HepG2 (cell line): ENCODE measurements around the gene PLA1A. TPM values are rescaled to one million over a fixed set of nuclear protein-coding genes. Genes with fewer than 3 reads are reported as not detected.

Experiments
- ATAC-seq: fragments of 200-7000 bp; cut with Tn5 transposase; 3 replicates; pipeline ENCODE4 v1.9.1; 2020; ENCODE audit warnings: mild to moderate bottlenecking, moderate library complexity
- BruUV-seq: library from RNA; stranded (reverse); fragments of 400-500 nt; replicated peaks from 2 replicates; lab custom pipeline; 2021; lab: Mats Ljungman, UMichigan
- CTCF ChIA-PET: fragments of 300-600 bp; formaldehyde crosslinking; extraction: SDS; loops from one replicate; lab custom pipeline; 2021; ENCODE audit warnings: low total read pairs, inconsistent platforms, low intra/inter-chr PET ratio; lab: Yijun Ruan, JAX
- POLR2A ChIA-PET: fragments of 350-600 bp; sonication (Branson Sonifier 250); formaldehyde crosslinking; loops from one replicate; lab custom pipeline; 2020; ENCODE audit warnings: antibody characterized with exemption, inconsistent platforms; lab: Yijun Ruan, JAX
- DNase-seq: peaks from one replicate; pipeline ENCODE4 v3.0.0-alpha.2; 2015; ENCODE audit warnings: low spot score
- FAIRE-seq: peaks from 3 replicates; lab custom pipeline; 2011; peaks lifted over from hg19 to GRCh38; lab: Jason Lieb, UNC
- H2AFZ ChIP-seq: one replicate; pipeline ENCODE4 v1.6.1; 2011; ENCODE audit warnings: low read length, inconsistent platforms
- H3K27ac ChIP-seq: fragments of 300-600 bp; 3 replicates; pipeline ENCODE4 v1.8.0; 2011; ENCODE audit warnings: mixed run types, mild to moderate bottlenecking, mixed read lengths, low read length, inconsistent platforms; ENCODE audit not compliant: insufficient read depth; ENCODE audit errors: extremely low read length
- H3K27me3 ChIP-seq, 2 experiments: fragments of 200-600 bp in 1 of 2; 2 replicates in 1 of 2; 3 replicates in 1 of 2; pipeline versions ENCODE4 v1.6.0 to v1.8.0; 2011; ENCODE audit warnings: low read length in 2 of 2, mild to moderate bottlenecking in 2 of 2, moderate library complexity in 2 of 2, inconsistent platforms in 1 of 2; ENCODE audit not compliant: insufficient read depth in 2 of 2, control insufficient read depth in 1 of 2
- H3K36me3 ChIP-seq, 2 experiments: fragments of 200-600 bp in 1 of 2; replicated peaks in 1 of 2; 2 replicates in 1 of 2; 3 replicates in 1 of 2; pipeline versions ENCODE4 v1.5.1 to v1.8.0; 2011; ENCODE audit warnings: low read length in 2 of 2, inconsistent platforms in 1 of 2; ENCODE audit not compliant: insufficient read depth in 2 of 2, control insufficient read depth in 1 of 2
- H3K4me1 ChIP-seq: 2 replicates; pipeline ENCODE4 v1.5.1; 2012; ENCODE audit warnings: low read length, inconsistent platforms; ENCODE audit not compliant: insufficient read depth
- H3K4me2 ChIP-seq: 2 replicates; pipeline ENCODE4 v1.6.0; 2011; ENCODE audit warnings: low read depth, low read length, inconsistent platforms
- H3K4me3 ChIP-seq, 3 experiments: fragments of 200-600 bp in 1 of 3; sonication (generic), shearing (Covaris generic) in 1 of 3; replicated peaks in 1 of 3; 2 replicates each; pipeline ENCODE4 v1.5.1; 2011 to 2016; ENCODE audit warnings: low read length in 3 of 3, inconsistent platforms in 2 of 3, low read depth in 2 of 3, mild to moderate bottlenecking in 2 of 3, control low read depth in 1 of 3, mixed read lengths in 1 of 3; ENCODE audit not compliant: insufficient read depth in 1 of 3
- H3K79me2 ChIP-seq: one replicate; pipeline ENCODE4 v1.6.1; 2011; ENCODE audit warnings: low read length, inconsistent platforms; ENCODE audit not compliant: insufficient read depth
- H3K9ac ChIP-seq: 2 replicates; pipeline ENCODE4 v1.6.0; 2011; ENCODE audit warnings: mild to moderate bottlenecking, low read depth, low read length, inconsistent platforms; ENCODE audit not compliant: insufficient read depth
- H3K9me3 ChIP-seq: 2 replicates; pipeline ENCODE4 v1.5.1; 2012; ENCODE audit warnings: mild to moderate bottlenecking, low read length
- H4K20me1 ChIP-seq: 2 replicates; pipeline ENCODE4 v1.6.0; 2011; ENCODE audit warnings: inconsistent platforms, mild to moderate bottlenecking, low read length, moderate library complexity; ENCODE audit not compliant: insufficient read depth
- ARNT ChIP-seq: fragments of 450-650 bp; IDR thresholded peaks from 2 replicates; pipeline ENCODE4 v1.6.1; 2017
- ELF1 ChIP-seq: sonication (generic); formaldehyde crosslinking; IDR thresholded peaks from 2 replicates; pipeline ENCODE4 v1.4.0; 2020; ENCODE audit warnings: missing genetic modification reagents
- ELF4 ChIP-seq: sonication (generic); formaldehyde crosslinking; IDR thresholded peaks from 2 replicates; pipeline ENCODE4 v1.5.0; 2020; ENCODE audit warnings: missing genetic modification reagents, mild to moderate bottlenecking, moderate library complexity, borderline replicate concordance
- EZH2 ChIP-seq: conservative IDR thresholded peaks from 2 replicates; pipeline ENCODE4 v1.6.1; 2012; ENCODE audit warnings: mild to moderate bottlenecking, low read depth, low read length, moderate library complexity
- GABPB1 ChIP-seq: IDR thresholded peaks from 2 replicates; pipeline ENCODE4 v1.6.1; 2016; ENCODE audit warnings: mild to moderate bottlenecking, missing genetic modification reagents, moderate library complexity, missing compliant biosample characterization
- HNRNPUL1 ChIP-seq: fragments of 200-400 bp; formaldehyde crosslinking; IDR thresholded peaks from 2 replicates; pipeline ENCODE4 v1.6.1; 2017; ENCODE audit warnings: low read depth, mild to moderate bottlenecking, low read length, moderate library complexity
- HOXD1 ChIP-seq: sonication (generic); formaldehyde crosslinking; IDR thresholded peaks from 2 replicates; pipeline ENCODE4 v1.5.0; 2020; ENCODE audit warnings: missing genetic modification reagents
- MBD4 ChIP-seq: IDR thresholded peaks from 2 replicates; pipeline ENCODE4 v1.6.1; 2012; ENCODE audit warnings: low read length, inconsistent platforms, borderline replicate concordance
- MEIS1 ChIP-seq: sonication (generic); formaldehyde crosslinking; IDR thresholded peaks from 2 replicates; pipeline ENCODE4 v1.9.0; 2021; ENCODE audit warnings: mild to moderate bottlenecking, missing genetic modification reagents, moderate library complexity, borderline replicate concordance
- SOX6 ChIP-seq, 2 experiments: fragments of 450-650 bp in 1 of 2; sonication (generic) in 1 of 2; formaldehyde crosslinking in 1 of 2; IDR thresholded peaks; 2 replicates each; pipeline versions ENCODE4 v1.4.0 to v1.6.1; 2017 to 2020; ENCODE audit warnings: antibody characterized with exemption in 1 of 2, mild to moderate bottlenecking in 1 of 2, missing genetic modification reagents in 1 of 2
- ZBTB20 ChIP-seq: sonication (generic); formaldehyde crosslinking; IDR thresholded peaks from 2 replicates; pipeline ENCODE4 v1.8.1; 2023; ENCODE audit warnings: missing genetic modification reagents, low read depth, mild to moderate bottlenecking, borderline replicate concordance
- ZNF431 ChIP-seq: sonication (generic); formaldehyde crosslinking; IDR thresholded peaks from 2 replicates; pipeline ENCODE4 v1.9.0; 2022; ENCODE audit warnings: missing genetic modification reagents, low read depth, mild to moderate bottlenecking, borderline replicate concordance
- ZNF496 ChIP-seq: sonication (generic); formaldehyde crosslinking; IDR thresholded peaks from 2 replicates; pipeline ENCODE4 v1.8.1; 2023; ENCODE audit warnings: mild to moderate bottlenecking, moderate library complexity, missing genetic modification reagents; ENCODE audit not compliant: insufficient replicate concordance
- ZNF629 ChIP-seq: sonication (generic); formaldehyde crosslinking; conservative IDR thresholded peaks from 2 replicates; pipeline ENCODE4 v1.5.0; 2020; ENCODE audit warnings: missing genetic modification reagents
- ZNF724P ChIP-seq: sonication (generic); formaldehyde crosslinking; IDR thresholded peaks from 2 replicates; pipeline ENCODE4 v1.8.0; 2022; ENCODE audit warnings: missing genetic modification reagents, borderline replicate concordance
- ZNF761 ChIP-seq: sonication (generic); formaldehyde crosslinking; conservative IDR thresholded peaks from 2 replicates; pipeline ENCODE4 v1.4.0; 2020; ENCODE audit warnings: mild to moderate bottlenecking, missing genetic modification reagents
- WGBS: methylation state at CpG from one replicate; pipeline ENCODE4 v1.1.6; 2017; ENCODE audit warnings: low lambda C conversion rate; 5-methylcytosine and 5-hydroxymethylcytosine counted together
- in situ Hi-C: cut with HindIII; loops from 2 replicates; pipeline ENCODE4 v1.10.0; 2017; ENCODE audit warnings: low pct_unique_long_range_greater_than_20kb; ENCODE audit not compliant: extremely low pct_ligation_motif_present
- intact Hi-C: fragments of 100-400 bp; cut with micrococcal nuclease; formaldehyde crosslinking; loops from one replicate; pipeline ENCODE4 v1.10.0; 2022; ENCODE audit not compliant: unreplicated experiment
- polyA plus RNA-seq, 8 experiments: library from polyadenylated mRNA; depleted of rRNA in 3 of 8; stranded (reverse) in 7 of 8; unstranded in 1 of 8; fragments of >200 nt; fragmentation: Illumina TruSeq in 4 of 8; extraction: Trizol in 4 of 8; gene quantifications; 2 replicates each; pipeline versions ENCODE4 v1.2.1 to v1.2.3, GENCODE V29; 2011 to 2016; ENCODE audit warnings: low read depth in 4 of 8, missing spikeins in 1 of 8, mixed read lengths in 1 of 8; ENCODE audit not compliant: insufficient read depth in 1 of 8
- total RNA-seq, 5 experiments: library from RNA; depleted of rRNA; stranded (reverse); fragments of >200 nt; fragmentation: Illumina TruSeq; extraction: Trizol; gene quantifications; 2 replicates each; pipeline ENCODE4 v1.2.3, GENCODE V29; 2016; ENCODE audit warnings: low read depth in 1 of 5
- TF ChIP-seq, protein P1 (sequence below): sonication (generic); formaldehyde crosslinking; IDR thresholded peaks from 2 replicates; pipeline ENCODE4 v1.8.0; 2022; ENCODE audit warnings: mild to moderate bottlenecking, missing genetic modification reagents, moderate library complexity
- TF ChIP-seq, protein P2 (sequence below): fragments of 450-650 bp; IDR thresholded peaks from 2 replicates; pipeline ENCODE4 v1.6.1; 2017
- TF ChIP-seq, protein P3 (sequence below): sonication (generic); formaldehyde crosslinking; IDR thresholded peaks from 2 replicates; pipeline ENCODE4 v1.8.0; 2022; ENCODE audit warnings: mild to moderate bottlenecking, missing genetic modification reagents, moderate library complexity

Gene PLA1A
- total and polyA plus RNA-seq, 2 of the 13 experiments (the other 11 are each of a cell fraction or from before 2014, with no cell fraction given): 0.11 to 0.18 TPM

DNA sequence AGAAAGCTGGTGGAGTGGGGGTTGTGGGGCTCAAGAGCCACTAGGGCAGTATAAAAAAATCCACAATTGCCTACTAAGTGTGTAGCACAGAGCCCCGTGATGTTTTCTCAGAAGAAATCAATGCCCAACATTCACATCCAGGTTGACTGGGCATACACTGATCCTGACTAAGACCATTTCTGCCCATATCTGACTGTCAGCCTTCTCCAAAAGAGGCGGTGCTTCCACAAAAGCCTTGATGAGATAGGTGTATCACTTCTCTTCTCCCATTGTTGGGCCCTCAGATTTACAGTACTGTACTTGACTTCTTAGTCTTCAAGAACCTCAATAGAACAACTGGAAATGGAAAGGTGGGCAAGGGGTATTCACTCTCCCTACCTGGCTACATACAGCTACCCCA, 61.3 kb downstream of the PLA1A start (continued):
- TF ChIP-seq HOXD1 (no peak), ZBTB20 (CRISPR knock-in tag) (no peak), ZNF629 (CRISPR knock-in tag) (no peak)
- TF ChIP-seq, protein P1, sequence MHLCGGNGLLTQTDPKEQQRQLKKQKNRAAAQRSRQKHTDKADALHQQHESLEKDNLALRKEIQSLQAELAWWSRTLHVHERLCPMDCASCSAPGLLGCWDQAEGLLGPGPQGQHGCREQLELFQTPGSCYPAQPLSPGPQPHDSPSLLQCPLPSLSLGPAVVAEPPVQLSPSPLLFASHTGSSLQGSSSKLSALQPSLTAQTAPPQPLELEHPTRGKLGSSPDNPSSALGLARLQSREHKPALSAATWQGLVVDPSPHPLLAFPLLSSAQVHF (CRISPR knock-in tag): no peak

DNA sequence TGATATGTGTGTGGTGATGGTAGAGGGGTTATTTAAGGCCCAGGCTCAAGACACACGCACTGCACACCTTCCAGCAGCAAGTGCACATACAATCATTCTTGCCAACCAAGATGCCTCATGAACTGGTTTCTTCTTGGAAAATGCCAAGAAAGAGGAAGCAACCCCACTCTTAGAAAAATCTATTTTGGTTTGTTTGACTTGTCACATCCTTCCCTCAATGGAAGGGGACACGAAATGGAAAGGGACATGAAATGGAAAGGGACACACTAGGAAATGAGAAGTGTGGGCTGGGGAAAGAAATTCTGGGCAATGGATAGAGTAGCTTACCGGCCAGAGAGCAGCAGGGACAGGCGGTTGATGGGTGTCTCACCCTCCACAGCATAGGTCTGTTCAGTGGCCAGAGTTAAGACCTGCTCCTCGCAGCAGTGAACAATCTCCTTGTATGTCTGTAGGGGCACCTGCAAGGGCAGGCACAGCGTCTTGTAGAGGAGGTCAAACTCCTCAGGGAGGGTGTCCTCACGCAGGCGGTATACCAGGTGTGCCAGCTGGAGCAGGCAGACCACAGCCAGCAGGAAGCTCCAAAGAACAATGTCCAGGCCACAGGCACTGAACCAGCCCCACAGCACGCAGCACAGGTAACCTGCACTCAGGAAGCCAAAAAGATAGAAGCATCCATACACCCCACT, 62.1 kb downstream of the PLA1A start:
- Histone ChIP-seq H3K79me2 (no peaks in the 10 kb centered on the region), H4K20me1 (no peaks in the 10 kb centered on the region), H3K27me3 (no peaks in the 10 kb centered on the region), H3K36me3 (no peaks in the 10 kb centered on the region), H3K4me3 (no peak overlapping the region), H3K4me2 (no peak overlapping the region), H3K27ac (no peak overlapping the region), H3K9ac (no peak overlapping the region), H3K4me1 (no peaks in the 10 kb centered on the region), H2AFZ (no peak overlapping the region), H3K9me3 (no peaks in the 10 kb centered on the region)
- 88% methylated on average over 4 of the region's 9 CpGs for WGBS
- in situ Hi-C loops: no loop called here
- DNase-seq (no peak), FAIRE-seq (no peak), ATAC-seq (no peak)
- POLR2A ChIA-PET: no interaction called here
- BruUV-seq: no TSS peak
- intact Hi-C loops: no loop called here
- CTCF ChIA-PET: no interaction called here
- TF ChIP-seq HNRNPUL1: no peak
- no peak for TF ChIP-seq ZNF724P (CRISPR knock-in tag)
- TF ChIP-seq ZNF496 (CRISPR knock-in tag): no peak
- TF ChIP-seq, protein P2, sequence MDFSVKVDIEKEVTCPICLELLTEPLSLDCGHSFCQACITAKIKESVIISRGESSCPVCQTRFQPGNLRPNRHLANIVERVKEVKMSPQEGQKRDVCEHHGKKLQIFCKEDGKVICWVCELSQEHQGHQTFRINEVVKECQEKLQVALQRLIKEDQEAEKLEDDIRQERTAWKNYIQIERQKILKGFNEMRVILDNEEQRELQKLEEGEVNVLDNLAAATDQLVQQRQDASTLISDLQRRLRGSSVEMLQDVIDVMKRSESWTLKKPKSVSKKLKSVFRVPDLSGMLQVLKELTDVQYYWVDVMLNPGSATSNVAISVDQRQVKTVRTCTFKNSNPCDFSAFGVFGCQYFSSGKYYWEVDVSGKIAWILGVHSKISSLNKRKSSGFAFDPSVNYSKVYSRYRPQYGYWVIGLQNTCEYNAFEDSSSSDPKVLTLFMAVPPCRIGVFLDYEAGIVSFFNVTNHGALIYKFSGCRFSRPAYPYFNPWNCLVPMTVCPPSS: no peak
- no peak for TF ChIP-seq MBD4
- no peak for TF ChIP-seq ELF4
- no peak for TF ChIP-seq ZNF431 (CRISPR knock-in tag)
- TF ChIP-seq ELF1: no peak
- TF ChIP-seq ARNT: no peak
- no peak for TF ChIP-seq SOX6 (IDR thresholded peaks at IDR 0.05)
- no peak for TF ChIP-seq SOX6 (CRISPR knock-in tag; IDR thresholded peaks at IDR 0.05)
- TF ChIP-seq ZNF761 (CRISPR knock-in tag): no peak
- TF ChIP-seq, protein P3, sequence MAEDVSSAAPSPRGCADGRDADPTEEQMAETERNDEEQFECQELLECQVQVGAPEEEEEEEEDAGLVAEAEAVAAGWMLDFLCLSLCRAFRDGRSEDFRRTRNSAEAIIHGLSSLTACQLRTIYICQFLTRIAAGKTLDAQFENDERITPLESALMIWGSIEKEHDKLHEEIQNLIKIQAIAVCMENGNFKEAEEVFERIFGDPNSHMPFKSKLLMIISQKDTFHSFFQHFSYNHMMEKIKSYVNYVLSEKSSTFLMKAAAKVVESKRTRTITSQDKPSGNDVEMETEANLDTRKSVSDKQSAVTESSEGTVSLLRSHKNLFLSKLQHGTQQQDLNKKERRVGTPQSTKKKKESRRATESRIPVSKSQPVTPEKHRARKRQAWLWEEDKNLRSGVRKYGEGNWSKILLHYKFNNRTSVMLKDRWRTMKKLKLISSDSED (CRISPR knock-in tag): no peak
- no peak for TF ChIP-seq EZH2
- no peak for TF ChIP-seq MEIS1
- no peak for TF ChIP-seq GABPB1 (CRISPR knock-in tag)
